GM23338 (cell line): ENCODE measurements around the gene CREB3L2. TPM values are rescaled to one million over a fixed set of nuclear protein-coding genes. Genes with fewer than 3 reads are reported as not detected.
A peak's percentile ranks its signal among the peaks of the same experiment; 100 is the strongest.

Experiments used
- ATAC-seq: fragments of 200-7000 bp; cut with Tn5 transposase; 3 replicates; pipeline ENCODE4 v1.9.1; 2020
- DNase-seq: peaks from one replicate; pipeline ENCODE4 v3.0.0-alpha.2; 2015; ENCODE audit warnings: low spot score
- H2AFZ ChIP-seq: fragments of 200-600 bp; sonication (generic); 2 replicates; pipeline ENCODE4 v1.8.0; 2016; ENCODE audit warnings: antibody characterized with exemption, mild to moderate bottlenecking, moderate library complexity
- H3F3A ChIP-seq: fragments of 200-600 bp; sonication (generic); replicated peaks from 2 replicates; pipeline ENCODE4 v1.8.0; 2017; ENCODE audit warnings: antibody characterized with exemption, mixed run types, low read depth
- H3K27ac ChIP-seq: fragments of 200-600 bp; sonication (generic); 2 replicates; pipeline ENCODE4 v1.6.1; 2016; ENCODE audit warnings: low read depth
- H3K27me3 ChIP-seq: fragments of 200-600 bp; sonication (generic); 2 replicates; pipeline ENCODE4 v1.8.0; 2016; ENCODE audit warnings: mild to moderate bottlenecking, mixed run types, moderate library complexity; ENCODE audit not compliant: insufficient read depth
- H3K36me3 ChIP-seq: fragments of 200-600 bp; sonication (generic); 2 replicates; pipeline ENCODE4 v1.8.0; 2016; ENCODE audit warnings: mild to moderate bottlenecking; ENCODE audit not compliant: insufficient read depth
- H3K4me1 ChIP-seq: fragments of 200-600 bp; sonication (generic); 2 replicates; pipeline ENCODE4 v1.8.0; 2016; ENCODE audit warnings: mild to moderate bottlenecking, moderate library complexity; ENCODE audit not compliant: insufficient read depth
- H3K4me2 ChIP-seq: fragments of 200-600 bp; sonication (generic); 2 replicates; pipeline ENCODE4 v1.7.1; 2017; ENCODE audit warnings: mixed run types
- H3K4me3 ChIP-seq: fragments of 200-600 bp; sonication (generic); 2 replicates; pipeline ENCODE4 v1.6.1; 2016; ENCODE audit warnings: mixed run types
- H3K79me2 ChIP-seq: fragments of 200-600 bp; sonication (generic); replicated peaks from 2 replicates; pipeline ENCODE4 v1.8.0; 2017; ENCODE audit warnings: mild to moderate bottlenecking; ENCODE audit not compliant: insufficient read depth
- H3K9me2 ChIP-seq: fragments of 200-600 bp; sonication (generic); 2 replicates; pipeline ENCODE4 v1.8.0; 2017; ENCODE audit not compliant: insufficient read depth
- H4K20me1 ChIP-seq: fragments of 200-600 bp; sonication (generic); replicated peaks from 2 replicates; pipeline ENCODE4 v1.8.0; 2017; ENCODE audit warnings: mild to moderate bottlenecking; ENCODE audit not compliant: insufficient read depth
- H3K27ac Mint-ChIP-seq: 2 replicates; pipeline ENCODE4 v1.8.0; 2020; ENCODE audit warnings: inconsistent platforms, mild to moderate bottlenecking, moderate library complexity, mixed read lengths
- H3K27me3 Mint-ChIP-seq: 3 replicates; pipeline ENCODE4 v1.8.0; 2022; ENCODE audit warnings: low read depth, mild to moderate bottlenecking, moderate library complexity, mixed read lengths, inconsistent platforms; ENCODE audit not compliant: insufficient read depth, poor library complexity
- H3K36me3 Mint-ChIP-seq: 3 replicates; pipeline ENCODE4 v1.8.0; 2021; ENCODE audit warnings: low read depth, mild to moderate bottlenecking, inconsistent platforms, moderate library complexity, mixed read lengths
- H3K4me1 Mint-ChIP-seq: 3 replicates; pipeline ENCODE4 v1.8.0; 2020; ENCODE audit warnings: mild to moderate bottlenecking, inconsistent platforms, mixed read lengths
- H3K4me3 Mint-ChIP-seq: 3 replicates; pipeline ENCODE4 v1.8.0; 2021; ENCODE audit warnings: moderate library complexity, mild to moderate bottlenecking, inconsistent platforms, mixed read lengths
- H3K9me3 Mint-ChIP-seq: 3 replicates; pipeline ENCODE4 v1.8.0; 2020; ENCODE audit warnings: moderate library complexity, mild to moderate bottlenecking, inconsistent platforms, mixed read lengths
- CREB1 ChIP-seq: fragments of 250-450 bp; sonication (Bioruptor Pico); IDR thresholded peaks from 2 replicates; pipeline ENCODE4 v1.5.0; 2020; ENCODE audit warnings: low read depth, mild to moderate bottlenecking, moderate library complexity
- ETS1 ChIP-seq: IDR thresholded peaks from 2 replicates; pipeline ENCODE4 v1.6.1; 2016; ENCODE audit warnings: antibody characterized with exemption
- EZH2 ChIP-seq: fragments of 200-600 bp; sonication (generic); IDR thresholded peaks from one replicate; pipeline ENCODE4 v1.8.0; 2017; ENCODE audit warnings: antibody characterized with exemption, mild to moderate bottlenecking, low read depth; ENCODE audit not compliant: unreplicated experiment
- EZH2phosphoT487 ChIP-seq: fragments of 200-600 bp; sonication (generic); IDR thresholded peaks from one replicate; pipeline ENCODE4 v1.8.1; 2018; ENCODE audit warnings: antibody characterized with exemption; ENCODE audit not compliant: unreplicated experiment
- NANOG ChIP-seq: IDR thresholded peaks from 2 replicates; pipeline ENCODE4 v1.6.1; 2016; ENCODE audit warnings: antibody characterized with exemption, borderline replicate concordance
- POLR2AphosphoS5 ChIP-seq: IDR thresholded peaks from 2 replicates; pipeline ENCODE4 v1.6.1; 2016; ENCODE audit warnings: antibody characterized with exemption, low read depth
- STAT1 ChIP-seq: IDR thresholded peaks from one replicate; pipeline ENCODE4 v1.6.1; 2016; ENCODE audit warnings: antibody characterized with exemption; ENCODE audit not compliant: unreplicated experiment
- ZNF462 ChIP-seq: fragments of 250-450 bp; sonication (Bioruptor Pico); IDR thresholded peaks from 2 replicates; pipeline ENCODE4 v1.5.0; 2020; ENCODE audit warnings: mild to moderate bottlenecking, moderate library complexity
- polyA plus RNA-seq: library from polyadenylated mRNA; unstranded; fragments of >200 nt; fragmentation: Nextera tagmentation; extraction: Ambion mirVana; gene quantifications from 2 replicates; pipeline ENCODE4 v1.2.1, GENCODE V29; 2016
- total RNA-seq: library from RNA; depleted of rRNA; stranded (reverse); fragments of >200 nt; shearing (Covaris generic); gene quantifications from 2 replicates; pipeline ENCODE4 v1.2.3, GENCODE V29; 2014

The CREB3L2 gene
- total and polyA plus RNA-seq, 2 experiments from 2014 or later = 14.5 to 27.1 TPM

DNA sequence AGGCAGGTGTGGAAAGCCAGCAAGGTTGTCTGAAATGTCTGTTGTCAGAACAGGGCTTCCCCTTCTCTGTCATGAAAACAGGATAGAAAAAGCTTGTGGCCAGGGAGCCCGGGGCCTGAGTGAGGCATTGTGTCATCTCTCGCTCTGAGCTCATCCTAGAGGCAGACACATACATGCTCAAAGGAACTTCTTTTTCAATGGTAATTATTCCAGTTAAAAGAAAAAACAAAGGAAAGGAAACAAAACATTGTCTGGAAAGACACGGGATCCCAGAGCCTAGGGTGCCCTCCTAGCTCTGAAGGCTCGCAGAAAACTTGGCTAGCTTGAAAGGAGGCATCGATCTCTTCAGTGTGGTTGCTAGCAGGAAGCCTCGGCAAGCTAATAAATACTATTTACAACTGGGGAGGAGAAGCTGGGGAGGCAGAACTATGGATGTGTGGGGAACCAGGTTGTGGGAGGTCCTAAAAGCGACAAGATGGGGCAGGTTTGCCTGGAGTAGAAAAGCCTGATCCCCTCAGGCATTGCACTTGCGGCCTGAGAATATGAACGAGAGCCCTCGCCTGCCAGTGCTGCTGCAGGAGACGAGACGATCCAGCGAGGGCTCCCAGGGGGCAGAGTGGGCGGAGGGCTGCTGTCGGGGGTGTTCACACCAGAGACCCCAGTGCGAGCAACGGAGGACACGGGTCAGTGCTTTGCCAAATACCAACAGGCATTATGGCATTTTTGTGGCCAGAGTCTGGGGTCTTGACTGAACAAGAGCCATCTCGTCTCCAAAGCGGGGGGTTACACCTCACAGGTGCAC is 122.3 kb downstream of the CREB3L2 start:
- Histone ChIP-seq H3K4me1 (peaks cover 51% of the 10 kb centered on the region), H4K20me1 (no peaks in the 10 kb centered on the region), H2AFZ (no peak overlapping the region), H3K36me3 (peaks cover 23% of the 10 kb centered on the region), H3K27ac (peak overlapping the region; percentile 88), H3F3A (peaks cover 17% of the 10 kb centered on the region), H3K9me2 (no peaks in the 10 kb centered on the region), H3K27me3 (no peaks in the 10 kb centered on the region), H3K4me3 (no peak overlapping the region), H3K4me2 (peak overlapping the region; percentile 57), H3K79me2 (no peaks in the 10 kb centered on the region)
- peak; percentile 53 for DNase-seq
- TF ChIP-seq ETS1 (no peak), EZH2phosphoT487 (no peak), CREB1 (CRISPR knock-in tag) (no peak), ZNF462 (CRISPR knock-in tag) (no peak), NANOG (peak; percentile 36; the same call in 1 of the 2 replicates), STAT1 (no peak), POLR2AphosphoS5 (0 out of 2 replicates have a peak, but pooled peaks have one; percentile 21), EZH2 (no peak)
- Mint-ChIP-seq H3K36me3 (peaks cover 59% of the 10 kb centered on the region), H3K4me3 (peak overlapping the region; percentile 41; the same call in 1 of the 3 replicates), H3K27me3 (peaks cover 12% of the 10 kb centered on the region), H3K27ac (peak overlapping the region; percentile 95), H3K9me3 (peaks cover 7% of the 10 kb centered on the region; the same call in 2 of the 3 replicates), H3K4me1 (peaks cover 52% of the 10 kb centered on the region)
- ATAC-seq = peak; percentile 86
